Left ventricle myocardium inferior (tissue), 1 donor: ENCODE data around the gene SLC25A48. TPM values are rescaled to one million over a fixed set of nuclear protein-coding genes. Genes with fewer than 3 reads are reported as not detected.

Experiments
- DNase-seq: peaks from one replicate; pipeline ENCODE4 v3.0.0-alpha.2; 2020
- H3K27ac ChIP-seq: fragments of 200-600 bp; replicated peaks from 2 replicates; pipeline ENCODE4 v1.8.0; 2021
- H3K27me3 ChIP-seq: fragments of 200-600 bp; 2 replicates; pipeline ENCODE4 v1.8.0; 2021; ENCODE audit warnings: low read depth
- H3K36me3 ChIP-seq: fragments of 200-600 bp; 2 replicates; pipeline ENCODE4 v1.8.0; 2021
- H3K4me1 ChIP-seq: fragments of 200-600 bp; 2 replicates; pipeline ENCODE4 v1.8.0; 2021
- H3K4me3 ChIP-seq: fragments of 200-600 bp; 2 replicates; pipeline ENCODE4 v1.8.0; 2021; ENCODE audit warnings: mild to moderate bottlenecking, moderate library complexity
- H3K9me3 ChIP-seq: fragments of 200-600 bp; replicated peaks from 2 replicates; pipeline ENCODE4 v1.8.0; 2021
- CTCF ChIP-seq: fragments of 200-600 bp; IDR thresholded peaks from 2 replicates; pipeline ENCODE4 v1.8.0; 2021; ENCODE audit warnings: antibody characterized with exemption, mild to moderate bottlenecking, borderline replicate concordance
- intact Hi-C: fragments of 100-400 bp; cut with micrococcal nuclease; formaldehyde crosslinking; loops from one replicate; pipeline ENCODE4 v1.11.0; 2022
- total RNA-seq: library from RNA; stranded (reverse); fragmentation: NEBNext Ultra II Directional; extraction: Animal tissue kit (Norgen Biotek cat#: 25700); gene quantifications from one replicate; pipeline ENCODE4 v1.2.1, GENCODE V29; 2021
- donor health status: DM: no; HTN: yes; CAD: no; lungs with severe emphysema.

The SLC25A48 gene
- total RNA-seq, 1 donor from 2014 or later = not detected

- H3K4me3 ChIP-seq = no peak overlapping the region
Observed at GRCh38 chr5:135814316-135814715, 20.1 kb upstream of the SLC25A48 start.

GRCh38 chr5:135814812-135815211 is 19.7 kb upstream of the SLC25A48 start:
- no peak overlapping the region for H3K27ac ChIP-seq
- no peaks in the 10 kb centered on the region for H3K36me3 ChIP-seq
- H3K4me3 ChIP-seq = no peak overlapping the region
- DNase-seq = no peak
- peaks cover 33% of the 10 kb centered on the region for H3K4me1 ChIP-seq
- H3K9me3 ChIP-seq = no peaks in the 10 kb centered on the region
- TF ChIP-seq CTCF = no peak
- intact Hi-C loops = no loop called here
- H3K27me3 ChIP-seq = no peaks in the 10 kb centered on the region

More at GRCh38 chr5:135814316-135814715, 20.1 kb upstream of the SLC25A48 start:
- Histone ChIP-seq H3K4me1 (peaks cover 35% of the 10 kb centered on the region), H3K27ac (no peak overlapping the region), H3K36me3 (no peaks in the 10 kb centered on the region), H3K9me3 (no peaks in the 10 kb centered on the region), H3K27me3 (no peaks in the 10 kb centered on the region)
- intact Hi-C loops = no loop called here
- no peak for DNase-seq
- no peak for TF ChIP-seq CTCF

GRCh38 chr5:135821061-135821801 is 13.2 kb upstream of the SLC25A48 start:
- DNase-seq = no peak
- H3K27me3 ChIP-seq = no peaks in the 10 kb centered on the region
- intact Hi-C loops = no loop called here
- no peaks in the 10 kb centered on the region for H3K4me1 ChIP-seq
- no peaks in the 10 kb centered on the region for H3K9me3 ChIP-seq
- no peak for TF ChIP-seq CTCF
- no peaks in the 10 kb centered on the region for H3K36me3 ChIP-seq
- H3K27ac ChIP-seq = no peak overlapping the region
- no peak overlapping the region for H3K4me3 ChIP-seq

GRCh38 chr5:135821802-135822201 is 12.7 kb upstream of the SLC25A48 start:
- Histone ChIP-seq H3K27me3 (no peaks in the 10 kb centered on the region), H3K4me1 (no peaks in the 10 kb centered on the region), H3K9me3 (no peaks in the 10 kb centered on the region), H3K27ac (no peak overlapping the region), H3K4me3 (no peak overlapping the region), H3K36me3 (no peaks in the 10 kb centered on the region)
- intact Hi-C loops = no loop called here
- DNase-seq = no peak
- no peak for TF ChIP-seq CTCF

- no peaks in the 10 kb centered on the region for H3K4me1 ChIP-seq
- H3K4me3 ChIP-seq = no peak overlapping the region
- no peak for TF ChIP-seq CTCF
- H3K36me3 ChIP-seq = no peaks in the 10 kb centered on the region
- no peaks in the 10 kb centered on the region for H3K9me3 ChIP-seq
- H3K27me3 ChIP-seq = no peaks in the 10 kb centered on the region
- DNase-seq = no peak
- intact Hi-C loops = no loop called here
- H3K27ac ChIP-seq = no peak overlapping the region
Observed at GRCh38 chr5:135822286-135822685, 12.2 kb upstream of the SLC25A48 start.
